Omental fat pad (tissue), 4 donors: ENCODE measurements around the gene SOCS7. TPM values are rescaled to one million over a fixed set of nuclear protein-coding genes. Genes with fewer than 3 reads are reported as not detected.

Source experiments
- ATAC-seq: fragments of 150-250 bp; one replicate; pipeline ENCODE4 v1.9.1; 2016; ENCODE audit warnings: mild to moderate bottlenecking, moderate library complexity; ENCODE audit not compliant: low FRiP score
- DNase-seq: peaks from one replicate; pipeline ENCODE4 v3.0.0-alpha.2; 2019; ENCODE audit warnings: low spot score
- total RNA-seq, 4 donors: library from RNA; depleted of rRNA; stranded (reverse); fragments of >200 nt; gene quantifications; one replicate each; pipeline ENCODE4 v1.1.0, GENCODE V29; 2016
- TF ChIP-seq, protein P1 (sequence below), 3 donors: fragments of 450-650 bp; IDR thresholded peaks; one replicate each; pipeline ENCODE4 v1.5.1; 2016 to 2017; ENCODE audit warnings: antibody characterized with exemption in 3 of 3, mild to moderate bottlenecking in 3 of 3, moderate library complexity in 2 of 3

Gene SOCS7
- total RNA-seq, 4 donors from 2014 or later, result 10.2 to 17.7 (median 12.9) TPM

- DNase-seq, result no peak
- TF ChIP-seq, protein P1, sequence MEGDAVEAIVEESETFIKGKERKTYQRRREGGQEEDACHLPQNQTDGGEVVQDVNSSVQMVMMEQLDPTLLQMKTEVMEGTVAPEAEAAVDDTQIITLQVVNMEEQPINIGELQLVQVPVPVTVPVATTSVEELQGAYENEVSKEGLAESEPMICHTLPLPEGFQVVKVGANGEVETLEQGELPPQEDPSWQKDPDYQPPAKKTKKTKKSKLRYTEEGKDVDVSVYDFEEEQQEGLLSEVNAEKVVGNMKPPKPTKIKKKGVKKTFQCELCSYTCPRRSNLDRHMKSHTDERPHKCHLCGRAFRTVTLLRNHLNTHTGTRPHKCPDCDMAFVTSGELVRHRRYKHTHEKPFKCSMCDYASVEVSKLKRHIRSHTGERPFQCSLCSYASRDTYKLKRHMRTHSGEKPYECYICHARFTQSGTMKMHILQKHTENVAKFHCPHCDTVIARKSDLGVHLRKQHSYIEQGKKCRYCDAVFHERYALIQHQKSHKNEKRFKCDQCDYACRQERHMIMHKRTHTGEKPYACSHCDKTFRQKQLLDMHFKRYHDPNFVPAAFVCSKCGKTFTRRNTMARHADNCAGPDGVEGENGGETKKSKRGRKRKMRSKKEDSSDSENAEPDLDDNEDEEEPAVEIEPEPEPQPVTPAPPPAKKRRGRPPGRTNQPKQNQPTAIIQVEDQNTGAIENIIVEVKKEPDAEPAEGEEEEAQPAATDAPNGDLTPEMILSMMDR (IDR thresholded peaks at IDR 0.05), result no peak
- no peak for ATAC-seq
Measured at GRCh38 chr17:38419508-38419981, 67.9 kb downstream of the SOCS7 start.

- DNase-seq (no peak), ATAC-seq (no peak)
- TF ChIP-seq, protein P1 (IDR thresholded peaks at IDR 0.05), result no peak
Measured at GRCh38 chr17:38420518-38420917, 68.9 kb downstream of the SOCS7 start.

DNA sequence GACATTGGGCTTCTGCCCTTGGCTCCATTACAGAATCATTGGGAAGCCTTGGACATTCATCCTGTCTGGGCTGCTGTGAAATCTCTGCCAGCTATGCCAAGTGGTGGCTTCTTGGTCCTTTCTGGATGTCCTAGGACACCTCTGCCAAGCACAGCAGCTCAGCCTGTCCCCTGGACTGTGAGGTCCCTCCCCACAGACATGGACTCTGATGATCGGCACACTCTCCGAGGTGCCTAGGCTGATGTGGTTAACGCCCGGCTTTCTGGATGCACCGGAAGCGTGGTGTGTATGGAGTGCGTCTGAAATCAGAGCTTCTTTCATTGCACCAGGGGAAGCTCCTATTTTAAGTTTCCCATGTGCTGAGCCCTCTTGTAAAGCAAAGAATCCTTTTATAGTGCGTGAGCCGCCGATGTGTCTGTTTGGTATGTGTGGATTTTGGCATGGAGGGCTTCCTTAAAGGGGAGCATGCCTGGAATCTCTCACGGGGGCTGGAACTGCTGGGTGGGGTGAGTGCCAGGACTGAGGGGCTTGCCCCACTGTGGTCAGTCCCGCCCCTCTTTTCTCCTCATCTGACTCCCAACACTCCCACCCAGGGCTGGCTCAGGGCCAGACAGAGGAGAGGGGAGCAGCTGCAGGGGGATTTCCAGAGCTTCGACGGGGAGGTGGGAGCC is 69.7 kb downstream of the SOCS7 start:
- TF ChIP-seq, protein P1 (IDR thresholded peaks at IDR 0.05), result no peak
- peak; percentile 1 for ATAC-seq
- DNase-seq, result no peak

DNA sequence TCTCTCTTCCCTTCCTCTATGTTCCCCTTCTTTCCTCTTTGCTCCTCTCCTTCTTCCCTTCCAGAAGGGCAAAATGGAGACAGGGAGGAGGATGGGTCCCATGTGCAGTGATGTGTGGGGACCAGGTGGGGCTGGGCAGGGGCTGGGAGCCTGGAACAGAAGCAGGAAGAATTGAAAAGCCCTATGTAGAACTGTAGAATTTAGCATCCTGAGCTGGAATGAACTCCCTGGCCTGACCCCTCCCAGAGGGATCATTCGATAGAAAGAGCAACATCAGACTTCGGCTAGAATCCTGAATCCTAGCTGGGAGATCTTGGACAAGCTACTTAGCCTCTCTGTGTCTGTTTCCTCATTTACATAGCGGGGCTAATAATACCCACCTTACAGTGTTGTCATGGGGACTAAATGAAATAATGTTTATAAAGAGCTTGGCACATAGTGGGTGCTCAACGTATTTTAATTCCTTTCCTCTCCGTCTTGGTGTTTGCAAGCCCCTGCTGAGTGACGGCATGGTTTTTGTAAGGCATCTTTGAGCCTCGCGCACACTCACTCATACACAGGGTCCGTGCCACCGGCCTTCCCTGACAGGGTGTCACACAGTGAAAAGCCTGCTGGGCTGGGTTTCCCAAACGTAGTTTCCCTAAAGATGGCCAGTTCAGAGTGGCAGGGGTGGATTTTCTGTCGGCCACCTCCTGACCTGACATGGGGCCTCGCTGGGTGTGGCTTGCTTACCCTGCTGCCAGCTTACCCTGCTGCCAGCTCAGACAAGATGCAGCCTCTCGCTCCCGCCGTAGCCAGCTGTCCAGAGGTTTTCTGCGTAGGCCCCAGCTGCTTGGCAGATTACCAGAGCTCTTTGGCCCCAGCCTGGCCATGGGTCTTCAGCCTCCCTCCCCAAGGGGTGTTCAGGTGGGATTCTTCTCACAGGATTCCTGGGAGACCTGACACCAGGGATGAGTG is 70.5 kb downstream of the SOCS7 start:
- no peak for DNase-seq
- no peak for ATAC-seq
- TF ChIP-seq, protein P1 (IDR thresholded peaks at IDR 0.05), result no peak

GRCh38 chr17:38424297-38424972 is 72.8 kb downstream of the SOCS7 start:
- ATAC-seq, result no peak
- TF ChIP-seq, protein P1 (IDR thresholded peaks at IDR 0.05), result no peak
- no peak for DNase-seq

DNA sequence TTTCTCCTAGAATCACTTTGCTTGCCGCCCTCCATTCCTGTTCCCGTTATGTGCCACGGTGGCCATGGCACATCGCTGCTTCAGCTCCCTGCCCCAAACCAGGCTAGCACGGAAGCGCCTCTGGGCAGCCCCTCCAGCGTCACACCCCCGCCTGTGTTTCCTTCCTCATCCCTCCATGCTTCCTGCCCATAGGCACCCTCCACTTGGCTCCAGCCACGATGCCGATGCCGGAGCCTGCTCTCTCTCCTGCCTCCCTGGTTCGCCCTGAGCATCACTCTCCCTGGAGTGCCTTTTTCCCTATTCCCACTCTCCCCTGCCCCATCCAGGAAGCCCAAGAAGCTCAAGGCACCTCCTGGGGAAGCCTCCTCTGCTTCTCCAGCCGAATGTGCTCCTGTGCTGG is 73.4 kb downstream of the SOCS7 start:
- DNase-seq, result no peak
- TF ChIP-seq, protein P1 (IDR thresholded peaks at IDR 0.05), result no peak
- ATAC-seq, result no peak
